Bronchus fibroblast of lung (primary cell): ENCODE measurements around the gene SFMBT1. TPM values are rescaled to one million over a fixed set of nuclear protein-coding genes. Genes with fewer than 3 reads are reported as not detected.

Experiments used
- total RNA-seq: library from RNA; depleted of rRNA; stranded (reverse); fragments of >200 nt; gene quantifications from 2 replicates; pipeline ENCODE4 v1.2.3, GENCODE V29; 2015

SFMBT1 gene, protein sequence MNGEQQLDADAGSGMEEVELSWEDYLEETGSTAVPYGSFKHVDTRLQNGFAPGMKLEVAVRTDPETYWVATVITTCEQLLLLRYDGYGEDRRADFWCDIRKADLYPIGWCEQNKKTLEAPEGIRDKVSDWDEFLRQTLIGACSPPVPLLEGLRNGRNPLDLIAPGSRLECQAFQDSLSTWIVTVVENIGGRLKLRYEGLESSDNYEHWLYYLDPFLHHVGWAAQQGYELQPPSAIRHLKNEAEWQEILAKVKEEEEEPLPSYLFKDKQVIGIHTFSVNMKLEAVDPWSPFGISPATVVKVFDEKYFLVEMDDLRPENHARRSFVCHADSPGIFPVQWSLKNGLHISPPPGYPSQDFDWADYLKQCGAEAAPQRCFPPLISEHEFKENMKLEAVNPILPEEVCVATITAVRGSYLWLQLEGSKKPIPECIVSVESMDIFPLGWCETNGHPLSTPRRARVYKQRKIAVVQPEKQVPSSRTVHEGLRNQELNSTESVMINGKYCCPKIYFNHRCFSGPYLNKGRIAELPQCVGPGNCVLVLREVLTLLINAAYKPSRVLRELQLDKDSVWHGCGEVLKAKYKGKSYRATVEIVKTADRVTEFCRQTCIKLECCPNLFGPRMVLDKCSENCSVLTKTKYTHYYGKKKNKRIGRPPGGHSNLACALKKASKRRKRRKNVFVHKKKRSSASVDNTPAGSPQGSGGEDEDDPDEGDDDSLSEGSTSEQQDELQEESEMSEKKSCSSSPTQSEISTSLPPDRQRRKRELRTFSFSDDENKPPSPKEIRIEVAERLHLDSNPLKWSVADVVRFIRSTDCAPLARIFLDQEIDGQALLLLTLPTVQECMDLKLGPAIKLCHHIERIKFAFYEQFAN
- total RNA-seq, result 2.4 and 9.8 TPM in 2 replicates

DNA sequence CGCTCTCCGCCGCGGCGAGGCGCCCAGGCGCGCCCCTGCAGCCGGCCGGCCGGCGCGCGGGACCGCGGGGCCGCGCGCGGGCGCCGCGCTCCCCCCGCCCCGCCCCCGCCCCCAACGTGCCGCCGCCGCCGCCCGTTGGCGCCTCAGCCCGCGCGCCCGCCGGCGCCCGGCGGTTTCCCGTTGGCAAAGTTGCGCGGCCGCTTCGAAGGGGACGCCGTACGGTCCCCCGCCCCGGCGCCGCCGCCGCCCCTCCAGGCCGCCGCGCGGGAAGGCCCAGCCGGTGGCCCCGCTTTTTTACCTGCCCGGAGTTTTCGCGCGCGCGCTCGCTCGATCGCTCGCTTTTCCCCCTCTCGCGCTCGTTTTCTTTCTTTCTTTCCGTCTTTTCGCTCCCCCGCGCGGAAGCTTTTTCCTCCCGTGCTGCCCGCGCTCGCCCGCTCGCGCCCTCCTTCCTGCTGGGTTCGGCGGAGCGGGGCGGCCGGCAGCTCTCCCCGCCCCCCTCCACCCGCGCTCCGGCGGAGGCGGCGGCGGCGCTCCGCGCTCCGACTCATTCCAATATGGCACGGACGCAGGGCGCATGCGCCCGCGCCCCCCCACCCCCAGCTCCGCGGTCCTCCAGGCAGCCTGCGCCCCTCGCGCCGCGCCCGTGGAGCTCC is at the start of gene SFMBT1:
Gene SFMBT1, minus strand, starts transcription at position 556 of the 653 bp plus-strand sequence. CDS start 76,945 bp downstream, outside the sequence.

DNA sequence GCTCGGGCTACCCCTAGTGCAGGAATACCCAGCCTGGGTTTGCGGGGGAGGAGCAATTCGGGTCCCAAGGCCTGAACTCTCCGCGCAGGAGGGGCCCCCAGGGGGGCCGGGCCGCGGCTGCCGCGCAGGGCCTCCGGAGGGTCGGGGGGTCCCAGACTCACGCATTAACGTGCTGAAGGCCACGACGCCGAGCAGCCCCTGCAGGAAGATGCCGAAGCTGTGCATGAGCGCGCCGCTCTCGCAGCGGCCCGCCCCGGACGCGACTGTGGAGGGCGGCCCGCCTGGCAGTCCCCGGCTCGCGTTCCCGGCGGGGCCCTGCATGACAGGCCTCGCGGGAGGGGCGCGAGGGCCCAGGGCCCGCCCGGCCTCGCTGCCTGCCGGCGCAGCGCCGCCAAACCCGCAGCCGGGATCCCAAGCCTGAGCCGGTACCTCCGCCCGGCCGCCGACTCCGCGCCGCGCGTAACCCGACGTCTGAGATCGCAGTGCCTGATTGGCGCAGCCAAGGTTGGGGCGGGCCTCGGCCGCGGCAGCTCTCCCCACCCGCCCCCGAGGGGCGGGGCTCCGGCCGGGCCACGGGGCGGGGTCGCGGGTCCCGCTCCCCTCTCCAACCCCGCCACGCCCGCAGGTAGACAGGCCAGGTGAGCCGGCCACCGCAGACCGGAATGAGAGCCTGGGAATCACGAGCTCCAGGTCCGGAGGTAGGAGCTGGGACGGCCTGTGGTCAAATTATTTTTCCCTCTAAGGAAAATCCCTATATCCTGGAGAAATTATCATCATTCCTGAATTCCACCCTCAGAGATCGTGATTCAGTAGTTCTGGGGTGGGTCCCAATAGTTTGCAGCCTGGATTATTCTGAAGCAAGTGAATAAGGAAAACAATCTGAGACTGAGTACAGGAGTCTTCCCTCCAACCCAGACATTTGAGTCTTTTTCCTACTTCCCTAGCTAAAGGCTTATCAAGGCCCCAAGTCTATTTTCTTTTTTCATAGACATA is 148.4 kb downstream of the SFMBT1 start, which contains the start of gene STIMATE:
Gene STIMATE, minus strand, starts transcription at position 419 of the 993 bp plus-strand sequence. Its CDS starts 98 bp downstream, at position 321.

Other genes with a start within 250 kb of the SFMBT1 start
- 0.45 and 0.67 TPM in 2 replicates for gene ITIH4, start 215.4 kb downstream of the SFMBT1 start, total RNA-seq
- not detected in 2 replicates for gene MUSTN1, start 211.1 kb downstream of the SFMBT1 start, total RNA-seq
- gene STIMATE, start 148.5 kb downstream of the SFMBT1 start, total RNA-seq, result 11.3 and 13.8 TPM in 2 replicates
- gene RFT1, start 84.4 kb upstream of the SFMBT1 start, total RNA-seq, result 14.8 and 16.9 TPM in 2 replicates
- gene PRKCD, start 115.1 kb upstream of the SFMBT1 start, total RNA-seq, result 2.9 and 5.1 TPM in 2 replicates
- gene TKT, start 209.9 kb upstream of the SFMBT1 start, total RNA-seq, result 477 and 562 TPM in 2 replicates